ENCODE results near the gene C19orf81. TPM values are rescaled to one million over a fixed set of nuclear protein-coding genes. Genes with fewer than 3 reads are reported as not detected.

C19orf81 gene
- total and polyA plus RNA-seq, 9 of the 15 experiments (the other 6 are each of a cell fraction or from before 2014, with no cell fraction given) = 2.5 to 42.9 (median 33.0) TPM; not detected in 4

- no peak for TF ChIP-seq CBX1 (IDR thresholded peaks at IDR 0.05; ENCODE audit: low read depth)
- TF ChIP-seq NCOA2 (IDR thresholded peaks at IDR 0.05; ENCODE audit: partially characterized antibody in 2 of 2) = no peak
- TF ChIP-seq REST (IDR thresholded peaks at IDR 0.05; ENCODE audit: borderline replicate concordance) = peak; percentile 59; the same call in 1 of the 2 replicates
- TF ChIP-seq REST (CRISPR knock-in tag; IDR thresholded peaks at IDR 0.05; ENCODE audit: low read depth) = no peak
- TF ChIP-seq ZEB2 (IDR thresholded peaks at IDR 0.05) = peak; percentile 65
- TF ChIP-seq ZKSCAN1 (IDR thresholded peaks at IDR 0.05; ENCODE audit: low read depth, low read length) = 0 out of 2 replicates have a peak, but pooled peaks have one; percentile 9
- TF ChIP-seq RAD21 (CRISPR knock-in tag; conservative IDR thresholded peaks at IDR 0.05 in 1 of 2, IDR thresholded peaks at IDR 0.05 in 1 of 2) = peak; percentile 41 to 64; a peak in 3 of 4 replicates
- TF ChIP-seq THAP12 (CRISPR knock-in tag; IDR thresholded peaks at IDR 0.05) = no peak
- TF ChIP-seq NBN (IDR thresholded peaks at IDR 0.05; ENCODE audit: low read depth) = no peak
- 0 out of 2 replicates have a peak, but pooled peaks have one; percentile 49 for TF ChIP-seq SPI1 (IDR thresholded peaks at IDR 0.05; ENCODE audit: borderline replicate concordance, low read depth, low read length)
- 0 out of 2 replicates have a peak, but pooled peaks have one; percentile 35 for TF ChIP-seq KLF16 (IDR thresholded peaks at IDR 0.05)
- 0 out of 2 replicates have a peak, but pooled peaks have one; percentile 37 for TF ChIP-seq FOXP1 (CRISPR knock-in tag; IDR thresholded peaks at IDR 0.05)
- TF ChIP-seq ATF7 (IDR thresholded peaks at IDR 0.05) = no peak
- TF ChIP-seq ARID3B (CRISPR knock-in tag; IDR thresholded peaks at IDR 0.05; ENCODE audit: borderline replicate concordance) = no peak
- TF ChIP-seq MAFF (IDR thresholded peaks at IDR 0.05; ENCODE audit: low read length) = peak; percentile 33
- TF ChIP-seq CTBP1 (IDR thresholded peaks at IDR 0.05; ENCODE audit: borderline replicate concordance) = peak; percentile 38; the same call in 1 of the 2 replicates
Measured at GRCh38 chr19:50669302-50670101, 20.3 kb downstream of the C19orf81 start (continued).

Measured in K562 (cell line).